Skin epidermis (tissue), 12 donors: Measurements from ENCODE around the gene IMMP2L.
"Not testable (repeated sequence)": the region's sequence is repeated elsewhere in the genome, so short reads cannot be mapped to it uniquely, and the experiment has no call there.

Source experiments
- H3K27ac ChIP-seq, 21 experiments: fragments of 200-600 bp; sonication (generic) in 11 of 21; one replicate each; pipeline ENCODE4 v1.5.0; 2020; ENCODE audit warnings: mild to moderate bottlenecking in 3 of 21, inconsistent platforms in 2 of 21, moderate library complexity in 2 of 21
- H3K4me3 ChIP-seq, 7 experiments: fragments of 200-600 bp; sonication (generic) in 2 of 7; one replicate each; pipeline ENCODE4 v1.5.0; 2020; ENCODE audit warnings: inconsistent platforms in 2 of 7, mild to moderate bottlenecking in 2 of 7, moderate library complexity in 1 of 7

IMMP2L gene

GRCh38 chr7:110943701-110944345, 618.5 kb downstream of the IMMP2L start:
- Histone ChIP-seq H3K27ac (no peak overlapping the region), H3K4me3 (no peak overlapping the region)

- no peak overlapping the region for H3K27ac ChIP-seq
- no peak overlapping the region for H3K4me3 ChIP-seq
These were observed 620.9 kb downstream of the IMMP2L start for GRCh38 chr7:110941385-110941784.

GRCh38 chr7:110940756-110941155, 621.5 kb downstream of the IMMP2L start:
- Histone ChIP-seq H3K27ac (no peak overlapping the region), H3K4me3 (no peak overlapping the region)

GRCh38 chr7:110938165-110938564, 624.1 kb downstream of the IMMP2L start:
- H3K4me3 ChIP-seq = no peak overlapping the region

GRCh38 chr7:110936665-110937064, 625.6 kb downstream of the IMMP2L start:
- peak overlapping the region in 1 of 21 experiments; percentile 10 for H3K27ac ChIP-seq
- not testable (repeated sequence) for H3K4me3 ChIP-seq

More at GRCh38 chr7:110938165-110938564, 624.1 kb downstream of the IMMP2L start:
- H3K27ac ChIP-seq = no peak overlapping the region

GRCh38 chr7:110929480-110930249, 632.6 kb downstream of the IMMP2L start:
- no peak overlapping the region for H3K4me3 ChIP-seq
- no peak overlapping the region for H3K27ac ChIP-seq

- Histone ChIP-seq H3K27ac (peak overlapping the region in 2 of 21 experiments; percentile 6 to 20), H3K4me3 (no peak overlapping the region)
These were observed 639.4 kb downstream of the IMMP2L start for GRCh38 chr7:110922906-110923305.

GRCh38 chr7:110921595-110922151, 640.6 kb downstream of the IMMP2L start:
- no peak overlapping the region for H3K27ac ChIP-seq
- no peak overlapping the region for H3K4me3 ChIP-seq

GRCh38 chr7:110918949-110919548, 643.2 kb downstream of the IMMP2L start:
- Histone ChIP-seq H3K27ac (no peak overlapping the region), H3K4me3 (no peak overlapping the region)

GRCh38 chr7:110914263-110914662, 648.0 kb downstream of the IMMP2L start:
- Histone ChIP-seq H3K4me3 (no peak overlapping the region), H3K27ac (no peak overlapping the region)

GRCh38 chr7:110911632-110912031, 650.7 kb downstream of the IMMP2L start:
- Histone ChIP-seq H3K4me3 (no peak overlapping the region), H3K27ac (no peak overlapping the region)

GRCh38 chr7:110909117-110909516, 653.2 kb downstream of the IMMP2L start:
- no peak overlapping the region for H3K4me3 ChIP-seq
- no peak overlapping the region for H3K27ac ChIP-seq

- Histone ChIP-seq H3K27ac (no peak overlapping the region), H3K4me3 (no peak overlapping the region)
These were observed 656.3 kb downstream of the IMMP2L start for GRCh38 chr7:110905773-110906566.

- H3K27ac ChIP-seq = no peak overlapping the region
- H3K4me3 ChIP-seq = no peak overlapping the region
These were observed 663.8 kb downstream of the IMMP2L start for GRCh38 chr7:110898516-110898915.

- Histone ChIP-seq H3K27ac (no peak overlapping the region), H3K4me3 (no peak overlapping the region)
These were observed 664.8 kb downstream of the IMMP2L start for GRCh38 chr7:110897538-110897937.

- Histone ChIP-seq H3K27ac (no peak overlapping the region), H3K4me3 (no peak overlapping the region)
These were observed 668.2 kb downstream of the IMMP2L start for GRCh38 chr7:110894111-110894510.

- Histone ChIP-seq H3K27ac (no peak overlapping the region), H3K4me3 (no peak overlapping the region)
These were observed 671.1 kb downstream of the IMMP2L start for GRCh38 chr7:110891197-110891596.

GRCh38 chr7:110890101-110890500, 672.2 kb downstream of the IMMP2L start:
- H3K4me3 ChIP-seq = no peak overlapping the region
- no peak overlapping the region for H3K27ac ChIP-seq

- H3K27ac ChIP-seq = no peak overlapping the region
- no peak overlapping the region for H3K4me3 ChIP-seq
These were observed 673.0 kb downstream of the IMMP2L start for GRCh38 chr7:110889335-110889734.

GRCh38 chr7:110888641-110889040, 673.7 kb downstream of the IMMP2L start:
- Histone ChIP-seq H3K27ac (no peak overlapping the region), H3K4me3 (no peak overlapping the region)
